Keratinocyte (primary cell): ENCODE measurements around the gene KLHL3. TPM values are rescaled to one million over a fixed set of nuclear protein-coding genes. Genes with fewer than 3 reads are reported as not detected.

ENCODE experiments used
- DNase-seq: peaks from one replicate; pipeline ENCODE4 v3.0.0-alpha.2; 2011; ENCODE audit warnings: low read depth, missing footprints, low spot score
- FAIRE-seq: peaks from 2 replicates; lab custom pipeline; 2011; peaks lifted over from hg19 to GRCh38; lab: Jason Lieb, UNC
- H2AFZ ChIP-seq: 2 replicates; pipeline ENCODE4 v1.6.0; 2012; ENCODE audit warnings: low read length, control low read depth, inconsistent platforms; ENCODE audit not compliant: control insufficient read depth
- H3K27ac ChIP-seq: 2 replicates; pipeline ENCODE4 v1.5.1; 2011; ENCODE audit warnings: low read length; ENCODE audit not compliant: control insufficient read depth, insufficient read depth
- H3K27me3 ChIP-seq: 3 replicates; pipeline ENCODE4 v1.6.0; 2011; ENCODE audit warnings: low read length; ENCODE audit not compliant: control insufficient read depth, insufficient read depth; ENCODE audit errors: extremely low read depth
- H3K36me3 ChIP-seq, 2 experiments: 2 replicates in 1 of 2; 3 replicates in 1 of 2; pipeline ENCODE4 v1.5.1; 2011; ENCODE audit warnings: low read length in 2 of 2, mild to moderate bottlenecking in 1 of 2; ENCODE audit not compliant: control insufficient read depth in 2 of 2, insufficient read depth in 2 of 2; ENCODE audit errors: extremely low read depth in 1 of 2
- H3K4me1 ChIP-seq: 3 replicates; pipeline ENCODE4 v1.5.1; 2011; ENCODE audit warnings: low read length; ENCODE audit not compliant: control insufficient read depth, insufficient read depth; ENCODE audit errors: extremely low read depth
- H3K4me2 ChIP-seq: 3 replicates; pipeline ENCODE4 v1.6.0; 2011; ENCODE audit warnings: low read depth, low read length; ENCODE audit not compliant: control insufficient read depth, insufficient read depth; ENCODE audit errors: extremely low read depth
- H3K4me3 ChIP-seq, 3 experiments: fragments of 200-600 bp in 1 of 3; sonication (generic) in 1 of 3; 2 replicates in 2 of 3; 3 replicates in 1 of 3; pipeline ENCODE4 v1.5.1; 2011 to 2016; ENCODE audit warnings: low read length in 3 of 3, mild to moderate bottlenecking in 3 of 3, control low read depth in 2 of 3, inconsistent platforms in 1 of 3, low read depth in 1 of 3, mixed read lengths in 1 of 3, mixed run types in 1 of 3, moderate library complexity in 1 of 3; ENCODE audit not compliant: control insufficient read depth in 2 of 3, insufficient read depth in 2 of 3; ENCODE audit errors: extremely low read depth in 1 of 3
- H3K79me2 ChIP-seq: 2 replicates; pipeline ENCODE4 v1.6.0; 2012; ENCODE audit warnings: low read length; ENCODE audit not compliant: control insufficient read depth, insufficient read depth
- H3K9ac ChIP-seq: 3 replicates; pipeline ENCODE4 v1.6.0; 2011; ENCODE audit warnings: low read length; ENCODE audit not compliant: control insufficient read depth, insufficient read depth; ENCODE audit errors: extremely low read depth
- H3K9me1 ChIP-seq: 3 replicates; pipeline ENCODE4 v1.6.0; 2011; ENCODE audit warnings: low read length; ENCODE audit not compliant: control insufficient read depth, insufficient read depth; ENCODE audit errors: extremely low read depth
- H3K9me3 ChIP-seq: 2 replicates; pipeline ENCODE4 v1.5.1; 2012; ENCODE audit warnings: low read depth, low read length; ENCODE audit not compliant: control insufficient read depth
- H4K20me1 ChIP-seq: 3 replicates; pipeline ENCODE4 v1.6.0; 2011; ENCODE audit warnings: low read length; ENCODE audit not compliant: control insufficient read depth, insufficient read depth; ENCODE audit errors: extremely low read depth
- CTCF ChIP-seq, 3 experiments: IDR thresholded peaks in 1 of 3; conservative IDR thresholded peaks in 1 of 3; optimal IDR thresholded peaks in 1 of 3; 2 replicates in 2 of 3; 3 replicates in 1 of 3; pipeline versions ENCODE3 to v1.5.1; 2011; ENCODE audit warnings: low read length in 3 of 3, mild to moderate bottlenecking in 3 of 3, moderate library complexity in 2 of 3, control low read depth in 1 of 3, inconsistent platforms in 1 of 3; ENCODE audit not compliant: insufficient read depth in 2 of 3; ENCODE audit errors: extremely low read depth in 1 of 3
- EZH2 ChIP-seq: IDR thresholded peaks from one replicate; pipeline ENCODE4 v1.6.1; 2012; ENCODE audit warnings: inconsistent platforms, mild to moderate bottlenecking, low read length, moderate library complexity
- dilution Hi-C: fragments of 300-500 bp; cut with MboI; formaldehyde crosslinking; loops from one replicate; pipeline ENCODE4 v1.7.0; 2020; ENCODE audit warnings: low sequenced_read_pairs; ENCODE audit not compliant: extremely low pct_ligation_motif_present
- polyA plus RNA-seq, 5 experiments: library from polyadenylated mRNA; depleted of rRNA in 3 of 5; stranded (reverse) in 3 of 5; stranded (forward) in 1 of 5; unstranded in 1 of 5; fragments of >200 nt; gene quantifications; 1 replicate in 1 of 5; 2 replicates in 3 of 5; 3 replicates in 1 of 5; pipeline versions ENCODE4 v1.2.1 to v1.2.3, GENCODE V29; 2011 to 2012; ENCODE audit warnings: missing spikeins in 2 of 5, low read depth in 1 of 5, low replicate concordance in 1 of 5

Gene KLHL3
- polyA plus RNA-seq, 1 donor (not counting 4 experiments of a cell fraction or from before 2014, with no cell fraction given) = 2.5 TPM

GRCh38 chr5:137596941-137597340, 138.9 kb downstream of the KLHL3 start:
- TF ChIP-seq CTCF (optimal IDR thresholded peaks at IDR 0.05 in 1 of 3, IDR thresholded peaks at IDR 0.05 in 1 of 3, conservative IDR thresholded peaks at IDR 0.05 in 1 of 3; ENCODE audit: extremely low read depth in 1 of 3, insufficient read depth in 2 of 3, low read length in 3 of 3) (no peak), EZH2 (no peak)
- Histone ChIP-seq H3K27me3 (peaks cover 9% of the 10 kb centered on the region), H3K9me3 (no peaks in the 10 kb centered on the region), H3K9ac (no peak overlapping the region), H3K79me2 (no peaks in the 10 kb centered on the region), H3K4me3 (no peak overlapping the region), H4K20me1 (no peaks in the 10 kb centered on the region), H3K4me1 (no peaks in the 10 kb centered on the region), H3K4me2 (no peak overlapping the region), H2AFZ (no peak overlapping the region), H3K36me3 (no peaks in the 10 kb centered on the region), H3K27ac (no peak overlapping the region), H3K9me1 (no peaks in the 10 kb centered on the region)
- no peak for DNase-seq
- dilution Hi-C loops = no loop called here
- FAIRE-seq = no peak

GRCh38 chr5:137595396-137596079, 140.4 kb downstream of the KLHL3 start:
- H2AFZ ChIP-seq = no peak overlapping the region
- no peak overlapping the region for H3K9ac ChIP-seq
- no peak overlapping the region for H3K4me3 ChIP-seq
- DNase-seq = no peak
- H3K9me3 ChIP-seq = no peaks in the 10 kb centered on the region
- FAIRE-seq = no peak
- H3K4me1 ChIP-seq = no peaks in the 10 kb centered on the region
- peaks cover 9% of the 10 kb centered on the region for H3K27me3 ChIP-seq
- no peaks in the 10 kb centered on the region for H3K79me2 ChIP-seq
- no peak overlapping the region for H3K27ac ChIP-seq
- dilution Hi-C loops = no loop called here
- H3K36me3 ChIP-seq = no peaks in the 10 kb centered on the region
- no peaks in the 10 kb centered on the region for H4K20me1 ChIP-seq
- TF ChIP-seq EZH2 (no peak), CTCF (optimal IDR thresholded peaks at IDR 0.05 in 1 of 3, IDR thresholded peaks at IDR 0.05 in 1 of 3, conservative IDR thresholded peaks at IDR 0.05 in 1 of 3; ENCODE audit: extremely low read depth in 1 of 3, insufficient read depth in 2 of 3, low read length in 3 of 3) (no peak)
- no peaks in the 10 kb centered on the region for H3K9me1 ChIP-seq
- H3K4me2 ChIP-seq = no peak overlapping the region
